HG03575 (cell line): ENCODE results near the gene PKD1L1.

Experiments
- ATAC-seq: cut with Tn5 transposase; IDR thresholded peaks from one replicate; pipeline ENCODE4 v1.9.1; 2021; ENCODE audit not compliant: unreplicated experiment, insufficient number of reproducible peaks, low FRiP score; ENCODE audit errors: extremely low read depth

The PKD1L1 gene

DNA sequence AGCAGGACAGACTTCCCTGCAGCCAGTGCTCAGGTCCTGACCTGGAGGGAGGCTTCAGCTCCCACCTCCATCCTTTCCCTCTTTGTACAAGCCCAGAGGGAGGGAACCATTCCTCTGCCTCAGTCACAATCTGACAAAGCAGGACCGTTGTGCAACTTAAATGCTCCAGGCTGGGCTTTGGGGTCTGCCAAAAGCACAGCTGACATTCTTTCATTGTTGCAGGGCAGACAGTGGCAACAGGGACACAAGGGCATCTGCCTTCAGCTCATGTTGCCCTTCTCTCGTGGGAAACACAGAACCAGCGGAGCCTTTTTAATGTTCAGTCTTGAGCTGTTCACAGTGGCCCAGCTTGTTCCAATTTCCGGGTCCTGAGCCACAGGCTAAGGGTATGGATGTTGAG, 210.7 kb downstream of the PKD1L1 start:
- ATAC-seq, result no peak

DNA sequence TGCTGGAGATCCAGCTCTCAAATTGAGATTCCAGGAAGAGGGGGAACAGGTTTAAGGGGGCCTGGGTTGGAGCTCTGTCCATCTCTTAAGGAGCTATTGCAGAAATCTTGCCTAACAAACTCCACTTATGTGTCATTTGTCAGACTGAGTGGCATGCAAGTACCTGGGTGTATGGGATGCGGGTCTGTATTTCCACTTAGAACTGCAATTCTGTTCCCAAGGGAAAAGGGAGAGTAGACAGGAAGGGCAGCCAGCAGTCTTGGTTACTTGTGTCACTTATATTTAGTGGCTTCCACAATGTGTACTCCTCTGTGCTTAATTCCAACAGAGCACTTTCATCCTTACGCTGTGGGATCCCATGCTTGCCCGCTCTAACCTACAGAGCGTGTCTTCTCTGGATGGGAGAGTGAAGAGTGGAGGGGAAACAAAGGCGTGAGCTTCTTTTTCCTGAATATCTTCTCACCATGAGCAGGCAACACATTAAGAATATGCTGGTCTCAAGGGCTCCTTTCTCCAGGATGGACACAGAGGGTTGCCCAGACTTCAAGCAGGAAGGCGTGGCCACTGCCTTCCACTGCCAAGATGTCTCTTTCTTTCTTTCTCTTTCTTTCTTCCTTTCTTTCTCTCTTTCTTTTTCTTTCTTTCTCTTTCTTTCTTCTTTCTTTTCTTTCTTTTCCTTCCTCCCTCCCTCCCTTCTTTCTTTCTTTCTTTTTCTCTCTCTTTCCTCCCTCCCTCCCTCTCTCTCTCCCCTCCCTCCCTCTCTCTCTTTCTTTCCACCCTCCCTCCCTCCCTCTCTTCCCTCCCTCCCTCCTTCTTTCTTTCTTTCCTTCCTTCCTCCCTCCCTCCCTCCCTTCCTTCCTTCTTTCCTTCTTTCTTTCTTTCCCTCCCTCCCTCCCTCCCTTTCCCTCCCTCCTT, 212.6 kb downstream of the PKD1L1 start:
- no peak for ATAC-seq

DNA sequence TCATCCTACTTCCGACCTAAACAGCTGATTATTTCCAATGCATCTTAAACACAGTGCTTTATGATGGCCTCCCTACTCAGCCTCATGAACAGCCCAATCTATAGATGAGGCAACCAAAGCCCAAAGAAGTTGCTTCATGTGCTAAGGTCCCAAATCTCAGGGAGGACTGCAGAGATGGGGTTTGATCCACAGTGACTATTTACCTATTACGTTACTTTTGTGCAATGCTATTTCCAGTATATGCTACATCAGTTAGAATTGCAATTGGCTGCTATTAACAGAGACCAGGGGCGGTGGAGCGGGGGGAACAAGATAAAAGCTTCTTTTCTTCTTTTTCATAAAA, 213.3 kb downstream of the PKD1L1 start:
- no peak for ATAC-seq

DNA sequence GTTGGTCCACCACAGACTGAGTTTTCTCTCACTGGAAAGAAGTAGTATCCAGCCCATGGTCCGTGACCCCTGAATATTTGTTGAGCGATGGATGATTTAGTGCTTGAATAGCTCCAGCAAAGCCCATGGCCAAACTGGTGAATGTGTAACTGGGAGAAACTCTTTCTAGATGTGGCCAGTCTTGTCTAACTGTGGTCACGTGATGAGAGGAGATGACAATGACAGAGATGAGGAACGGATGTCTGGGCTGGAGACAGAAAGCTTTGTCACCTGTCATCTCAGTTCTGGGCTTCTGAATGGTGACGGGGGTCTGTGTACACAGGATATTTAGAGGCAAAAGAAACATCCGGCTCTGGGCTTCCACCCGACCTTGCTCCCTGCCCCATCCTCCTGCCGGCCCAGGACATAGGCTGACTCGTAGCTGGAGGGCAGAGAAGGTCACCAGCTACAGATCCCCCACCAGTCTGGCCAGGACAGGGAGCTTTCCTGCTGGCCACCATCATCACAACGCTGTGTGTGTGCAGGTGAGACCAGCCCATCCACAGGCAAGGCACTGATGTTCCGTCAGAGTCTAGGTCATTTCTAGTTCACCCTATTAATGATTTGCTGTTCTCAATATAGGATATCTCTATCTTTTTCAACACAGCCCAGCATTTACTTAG, 213.8 kb downstream of the PKD1L1 start:
- no peak for ATAC-seq

DNA sequence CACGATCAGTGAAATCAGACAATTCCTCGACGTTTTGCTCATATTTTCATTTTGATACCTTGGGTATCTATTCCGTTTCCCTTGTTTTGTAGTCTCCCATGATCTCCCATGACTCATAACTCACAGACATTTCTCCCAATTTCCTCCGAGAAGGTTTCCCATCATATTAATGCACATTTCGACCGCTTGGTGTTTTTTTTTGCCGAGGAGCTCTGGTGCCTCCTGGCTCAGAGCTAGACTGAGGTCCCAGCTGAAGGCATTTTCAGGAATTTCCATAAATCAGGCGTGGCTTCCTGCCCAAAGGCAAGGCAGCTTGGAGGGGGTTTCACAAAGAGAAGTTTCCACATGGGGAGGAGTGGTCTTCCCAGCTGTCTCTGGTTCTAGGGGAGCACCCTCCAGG, 218.1 kb downstream of the PKD1L1 start:
- no peak for ATAC-seq

DNA sequence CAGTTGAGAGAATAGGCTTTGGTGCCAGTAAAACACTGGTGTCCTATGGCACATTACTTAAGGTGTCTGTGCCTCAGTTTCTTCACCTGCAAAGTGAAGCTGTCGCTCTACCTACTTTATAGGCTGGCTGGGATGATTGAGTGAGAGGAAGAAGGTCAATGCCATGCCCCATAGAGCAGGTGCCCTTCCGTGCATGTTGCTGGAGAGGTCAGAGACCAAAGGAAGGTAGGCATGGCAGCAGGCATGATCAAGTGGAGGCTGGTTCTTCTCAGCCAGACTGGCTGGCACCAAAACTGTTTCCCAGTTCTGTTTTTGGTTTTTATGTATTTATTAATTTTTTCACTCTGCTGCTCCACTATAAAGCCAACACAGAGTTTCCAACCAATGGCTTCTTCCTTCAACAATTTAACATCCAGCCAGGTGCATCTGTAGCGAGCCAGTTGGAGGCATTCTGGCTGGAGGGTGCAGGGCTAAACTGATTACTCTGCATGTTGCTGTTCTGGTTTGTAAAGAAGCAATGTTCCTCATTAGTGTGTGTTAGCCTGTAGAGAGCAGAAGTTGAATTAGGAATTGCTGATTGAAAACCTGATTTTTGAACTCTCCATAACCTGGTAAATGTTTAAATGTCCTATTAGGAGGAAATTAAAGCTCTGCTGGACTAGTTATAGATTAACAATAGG, 222.1 kb downstream of the PKD1L1 start:
- no peak for ATAC-seq

DNA sequence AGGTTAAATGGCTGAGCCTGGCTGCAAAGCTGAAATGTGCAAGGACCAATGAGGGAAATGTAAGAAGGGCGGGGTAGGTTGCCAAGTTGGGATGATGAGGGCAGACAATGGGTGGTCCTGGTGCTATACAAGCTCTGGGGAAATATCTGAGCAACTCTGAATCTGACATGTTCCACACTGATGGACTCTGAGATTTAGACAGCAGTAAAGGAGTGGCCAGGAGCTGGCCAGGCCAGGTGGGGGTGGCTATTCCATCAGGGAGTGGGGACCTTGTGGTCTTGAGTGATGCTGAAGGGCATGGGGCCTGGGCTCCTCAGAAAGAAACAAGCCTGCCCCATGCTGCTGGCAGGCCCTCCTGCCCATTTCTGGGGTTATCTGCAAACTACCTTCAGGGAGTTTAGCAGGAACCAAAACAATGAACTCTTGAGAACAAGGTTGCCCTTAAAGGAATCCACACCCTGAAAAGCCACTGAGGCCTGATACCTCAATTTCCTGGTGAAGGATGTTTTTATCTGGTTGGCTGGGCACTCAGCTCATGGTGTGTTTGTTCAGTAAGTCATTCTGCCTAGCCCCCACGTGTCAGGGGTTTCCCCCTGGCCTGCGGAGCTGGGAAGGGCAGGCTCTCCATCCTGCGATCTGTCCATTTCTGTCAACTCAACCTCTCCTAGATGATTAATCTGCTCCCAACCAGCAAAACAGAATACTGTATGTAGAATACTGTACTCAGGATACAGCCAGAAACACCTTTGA, 223.1 kb downstream of the PKD1L1 start:
- ATAC-seq, result no peak
